KOPT-K1 (cell line): ENCODE measurements around the gene MYO18A.
A peak's percentile ranks its signal among the peaks of the same experiment; 100 is the strongest.

Source experiments
- H3K27ac ChIP-seq: fragments of 200-600 bp; sonication (generic); 2 replicates; pipeline ENCODE4 v1.5.1; 2016; ENCODE audit warnings: antibody characterized with exemption, mild to moderate bottlenecking, low read depth, low read length; ENCODE audit not compliant: poor library complexity, severe bottlenecking
- H3K36me3 ChIP-seq: fragments of 200-600 bp; sonication (generic); 2 replicates; pipeline ENCODE4 v1.5.1; 2017; ENCODE audit warnings: antibody characterized with exemption, mild to moderate bottlenecking, low read length, moderate library complexity; ENCODE audit not compliant: insufficient read depth
- H3K9me3 ChIP-seq: fragments of 200-600 bp; sonication (generic); 2 replicates; pipeline ENCODE4 v1.5.1; 2017; ENCODE audit warnings: antibody characterized with exemption, low read length, mild to moderate bottlenecking; ENCODE audit not compliant: insufficient read depth, poor library complexity, severe bottlenecking

MYO18A gene

GRCh38 chr17:29049541-29050145, 130.6 kb downstream of the MYO18A start:
- Histone ChIP-seq H3K9me3 (no peaks in the 10 kb centered on the region), H3K27ac (peak overlapping the region; percentile 84)

GRCh38 chr17:29048440-29049368, 131.5 kb downstream of the MYO18A start:
- Histone ChIP-seq H3K36me3 (no peaks in the 10 kb centered on the region), H3K27ac (peak overlapping the region; percentile 84), H3K9me3 (no peaks in the 10 kb centered on the region)

More at GRCh38 chr17:29049541-29050145, 130.6 kb downstream of the MYO18A start:
- H3K36me3 ChIP-seq, result no peaks in the 10 kb centered on the region

- Histone ChIP-seq H3K27ac (no peak overlapping the region), H3K36me3 (no peaks in the 10 kb centered on the region), H3K9me3 (no peaks in the 10 kb centered on the region)
Observed at GRCh38 chr17:29046473-29046839, 133.7 kb downstream of the MYO18A start.

- H3K27ac ChIP-seq, result no peak overlapping the region
Observed at GRCh38 chr17:29045734-29046472, 134.3 kb downstream of the MYO18A start.

GRCh38 chr17:29045026-29045425, 135.2 kb downstream of the MYO18A start:
- H3K9me3 ChIP-seq, result no peaks in the 10 kb centered on the region
- H3K27ac ChIP-seq, result no peak overlapping the region
- no peaks in the 10 kb centered on the region for H3K36me3 ChIP-seq

More at GRCh38 chr17:29045734-29046472, 134.3 kb downstream of the MYO18A start:
- Histone ChIP-seq H3K36me3 (no peaks in the 10 kb centered on the region), H3K9me3 (no peaks in the 10 kb centered on the region)

- H3K27ac ChIP-seq, result no peak overlapping the region
Observed at GRCh38 chr17:29043539-29044145, 136.6 kb downstream of the MYO18A start.

GRCh38 chr17:29042679-29043538, 137.3 kb downstream of the MYO18A start, which contains the start of gene PIPOX:
PIPOX (plus strand) TSS chr17:29043141; CDS start chr17:29043226, 85 bp downstream.
- Histone ChIP-seq H3K36me3 (no peaks in the 10 kb centered on the region), H3K9me3 (no peaks in the 10 kb centered on the region), H3K27ac (no peak within 1 kb of the TSS)

More at GRCh38 chr17:29043539-29044145, 136.6 kb downstream of the MYO18A start:
- no peaks in the 10 kb centered on the region for H3K9me3 ChIP-seq
- no peaks in the 10 kb centered on the region for H3K36me3 ChIP-seq

- no peak overlapping the region for H3K27ac ChIP-seq
- H3K36me3 ChIP-seq, result no peaks in the 10 kb centered on the region
- no peaks in the 10 kb centered on the region for H3K9me3 ChIP-seq
Observed at GRCh38 chr17:29042026-29042678, 138.0 kb downstream of the MYO18A start.

- H3K27ac ChIP-seq, result no peak overlapping the region
- H3K36me3 ChIP-seq, result no peaks in the 10 kb centered on the region
Observed at GRCh38 chr17:29041571-29041970, 138.6 kb downstream of the MYO18A start.

GRCh38 chr17:29041091-29041490, 139.1 kb downstream of the MYO18A start:
- Histone ChIP-seq H3K36me3 (no peaks in the 10 kb centered on the region), H3K27ac (no peak overlapping the region), H3K9me3 (no peaks in the 10 kb centered on the region)

More at GRCh38 chr17:29041571-29041970, 138.6 kb downstream of the MYO18A start:
- no peaks in the 10 kb centered on the region for H3K9me3 ChIP-seq

GRCh38 chr17:29039764-29040598, 140.2 kb downstream of the MYO18A start:
- H3K9me3 ChIP-seq, result peaks cover 6% of the 10 kb centered on the region
- no peaks in the 10 kb centered on the region for H3K36me3 ChIP-seq
- no peak overlapping the region for H3K27ac ChIP-seq

- Histone ChIP-seq H3K36me3 (no peaks in the 10 kb centered on the region), H3K9me3 (peaks cover 20% of the 10 kb centered on the region), H3K27ac (no peak overlapping the region)
Observed at GRCh38 chr17:29038085-29038795, 142.0 kb downstream of the MYO18A start.
